Embryonic facial prominence (tissue), 1 donor: Measurements from ENCODE around the gene STX10.

Source experiments
- DNase-seq: peaks from one replicate; pipeline ENCODE4 v3.0.0-alpha.2; 2016; ENCODE audit errors: extremely low spot score

The STX10 gene

DNA sequence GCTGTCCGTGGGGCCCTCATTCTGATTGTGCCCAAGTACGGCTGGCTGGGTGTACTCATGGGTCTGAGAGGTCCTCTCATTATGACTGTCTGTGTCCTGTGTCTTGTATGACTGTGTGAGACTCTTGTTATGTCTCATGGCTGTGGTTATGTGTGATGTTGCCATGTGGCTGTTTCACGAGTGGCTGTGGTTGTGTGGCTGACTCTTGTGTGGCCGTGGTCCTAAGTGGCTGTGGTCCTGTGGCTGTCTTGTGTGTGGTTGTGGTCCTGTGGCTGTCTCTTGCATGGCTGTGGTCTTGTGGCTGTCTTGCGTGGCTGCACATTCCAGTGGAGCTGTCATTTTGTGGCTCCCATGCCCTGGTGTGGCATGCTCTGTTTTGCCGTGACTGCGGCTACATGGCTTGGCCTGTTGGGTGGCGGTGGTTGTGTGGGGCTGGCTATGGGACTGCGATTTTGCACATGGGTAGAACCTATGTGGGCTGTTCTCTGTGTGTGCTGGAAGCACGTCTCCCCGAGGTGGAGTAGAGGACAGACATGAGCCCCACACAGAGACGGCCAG lies 50.1 kb downstream of the STX10 start:
- DNase-seq, result no peak

DNA sequence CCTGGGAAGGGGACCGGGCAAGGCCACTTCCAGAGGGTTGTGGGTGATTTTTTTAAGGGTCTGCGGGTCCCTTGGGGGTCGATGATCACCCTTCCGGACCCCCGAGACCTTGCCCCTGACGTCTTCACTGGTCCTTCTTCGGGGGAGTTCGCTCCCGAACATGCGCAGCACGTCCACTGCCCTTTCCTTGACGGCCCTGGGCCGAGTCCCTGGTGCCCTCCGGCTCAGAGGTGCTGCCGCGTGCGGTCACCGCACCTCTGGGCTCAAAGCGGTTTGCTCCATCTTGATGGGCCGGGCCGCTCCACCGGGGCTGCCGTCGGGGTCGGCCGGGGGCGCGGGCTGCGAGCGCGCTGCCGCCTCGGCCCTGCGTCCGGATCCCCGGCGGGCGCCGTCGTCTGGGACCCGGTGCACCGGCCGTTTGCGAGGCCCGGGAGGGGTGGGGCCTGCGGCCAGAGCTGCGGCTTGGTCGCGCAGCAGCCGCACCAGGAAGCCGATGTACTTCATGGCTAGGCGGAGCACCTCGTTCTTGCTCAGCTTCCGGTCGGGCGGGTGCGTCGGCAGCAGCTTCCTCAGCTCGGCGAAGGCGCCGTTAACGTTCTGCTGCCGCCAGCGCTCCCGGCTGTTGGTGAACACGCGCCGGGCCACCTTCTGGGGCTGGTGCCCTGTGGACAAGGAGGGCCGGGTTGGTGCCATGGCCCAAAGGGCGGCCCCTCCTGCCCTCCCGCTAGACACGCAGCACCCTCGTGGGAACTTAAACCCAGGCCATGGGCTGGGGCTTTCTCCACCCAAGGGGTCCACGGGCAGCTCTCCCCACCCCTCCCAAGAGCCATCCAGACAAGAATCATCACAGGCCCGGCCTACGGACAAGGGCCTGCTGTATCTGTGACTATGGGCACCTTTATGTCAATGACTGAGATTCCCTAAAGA lies 50.8 kb downstream of the STX10 start:
- no peak for DNase-seq

DNA sequence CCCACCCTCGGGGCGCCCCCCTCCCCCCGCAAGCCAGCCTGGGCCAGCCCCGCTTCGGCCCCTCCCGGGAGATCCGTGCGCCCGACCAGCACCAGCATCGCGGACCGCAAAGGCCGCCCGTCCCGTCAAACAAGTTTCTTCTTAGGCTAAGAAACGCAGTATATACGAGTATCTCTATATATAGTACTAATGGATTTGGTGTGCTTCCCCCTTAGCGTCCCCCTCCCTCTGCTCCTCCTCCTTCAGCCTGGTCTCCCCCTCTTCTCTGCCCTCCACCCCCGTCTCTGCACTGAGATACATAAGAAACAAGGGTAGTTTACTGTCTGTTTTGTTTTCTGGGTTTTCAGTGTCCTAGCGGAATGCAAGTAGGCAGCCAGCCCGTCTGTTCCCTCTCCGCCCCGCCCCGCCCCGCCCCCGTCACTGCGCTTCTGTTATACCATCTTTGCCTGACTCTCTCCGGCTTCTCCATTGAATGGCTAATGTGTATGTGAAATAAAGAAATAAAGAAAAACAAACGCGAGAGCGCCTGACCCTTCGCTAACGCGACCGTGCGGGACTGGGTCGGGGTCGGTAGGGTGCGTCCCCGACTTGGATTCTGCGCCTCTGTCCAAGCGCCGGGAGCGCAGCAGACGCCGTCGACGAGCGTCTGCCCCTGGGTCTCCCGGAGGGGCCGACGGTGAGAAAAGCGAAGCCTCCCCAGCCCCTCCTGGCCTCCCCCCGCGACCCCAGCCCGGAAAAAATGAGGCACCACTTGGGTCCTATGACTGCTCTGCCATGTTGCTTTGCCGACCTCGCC lies 51.7 kb downstream of the STX10 start:
- no peak for DNase-seq

DNA sequence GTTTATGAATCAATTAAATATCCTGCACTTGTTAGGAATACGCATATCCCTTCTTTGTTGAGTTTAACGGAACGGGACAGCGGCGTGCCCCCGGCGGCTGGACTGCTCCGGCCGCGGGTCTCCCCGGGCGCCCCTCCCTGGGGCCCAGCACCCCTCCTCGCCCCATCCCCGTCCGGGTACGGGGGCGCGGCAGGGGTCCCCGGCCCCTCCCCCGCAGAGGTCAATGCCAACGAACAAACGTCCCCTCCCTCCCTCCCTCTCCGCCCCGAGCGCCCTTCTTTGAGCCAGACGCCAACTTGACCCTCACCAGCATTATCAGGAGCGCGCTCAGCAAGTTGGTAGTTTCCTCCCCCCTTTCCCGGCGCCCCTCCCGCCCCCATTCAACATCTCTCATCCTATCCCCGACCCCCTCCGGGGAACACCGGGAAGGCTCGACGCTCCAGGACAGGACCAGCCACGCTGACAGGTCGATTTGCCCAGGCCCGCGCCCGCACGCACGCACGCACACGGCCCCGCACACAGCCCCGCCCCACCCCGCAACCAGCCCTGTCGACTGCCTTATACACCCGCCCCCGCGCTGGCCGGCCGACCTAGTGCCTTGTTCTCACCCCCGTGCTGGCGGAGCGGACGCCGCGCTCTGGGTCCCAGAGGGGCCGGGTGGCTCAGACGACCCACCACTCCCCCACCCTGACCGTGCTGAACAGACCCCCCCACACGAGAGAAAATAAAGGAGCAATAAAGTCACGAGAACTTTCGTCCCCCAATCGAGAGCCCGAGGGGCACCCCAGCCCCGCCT lies 52.5 kb downstream of the STX10 start:
- DNase-seq, result no peak

DNA sequence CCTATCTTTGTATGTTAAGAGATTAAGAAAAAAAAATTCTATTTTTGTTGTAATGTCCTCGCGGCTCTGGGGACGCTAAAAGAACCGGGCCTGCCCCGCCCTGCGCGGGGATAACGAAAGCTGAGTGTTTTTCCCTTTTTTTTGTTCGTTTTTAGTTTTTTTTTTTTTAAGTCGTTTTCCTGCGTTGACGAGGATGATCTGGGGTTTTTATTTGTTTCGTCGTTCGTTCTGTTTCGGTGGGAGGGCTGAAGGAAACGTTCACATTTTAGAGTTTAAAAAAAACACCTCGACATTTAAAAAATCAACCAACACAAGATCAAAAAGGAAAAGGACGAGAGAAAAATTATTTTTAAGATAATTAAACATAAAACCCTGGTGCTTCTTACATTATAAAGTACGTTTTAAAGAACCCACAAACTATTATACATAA lies 53.1 kb downstream of the STX10 start:
- DNase-seq, result no peak

DNA sequence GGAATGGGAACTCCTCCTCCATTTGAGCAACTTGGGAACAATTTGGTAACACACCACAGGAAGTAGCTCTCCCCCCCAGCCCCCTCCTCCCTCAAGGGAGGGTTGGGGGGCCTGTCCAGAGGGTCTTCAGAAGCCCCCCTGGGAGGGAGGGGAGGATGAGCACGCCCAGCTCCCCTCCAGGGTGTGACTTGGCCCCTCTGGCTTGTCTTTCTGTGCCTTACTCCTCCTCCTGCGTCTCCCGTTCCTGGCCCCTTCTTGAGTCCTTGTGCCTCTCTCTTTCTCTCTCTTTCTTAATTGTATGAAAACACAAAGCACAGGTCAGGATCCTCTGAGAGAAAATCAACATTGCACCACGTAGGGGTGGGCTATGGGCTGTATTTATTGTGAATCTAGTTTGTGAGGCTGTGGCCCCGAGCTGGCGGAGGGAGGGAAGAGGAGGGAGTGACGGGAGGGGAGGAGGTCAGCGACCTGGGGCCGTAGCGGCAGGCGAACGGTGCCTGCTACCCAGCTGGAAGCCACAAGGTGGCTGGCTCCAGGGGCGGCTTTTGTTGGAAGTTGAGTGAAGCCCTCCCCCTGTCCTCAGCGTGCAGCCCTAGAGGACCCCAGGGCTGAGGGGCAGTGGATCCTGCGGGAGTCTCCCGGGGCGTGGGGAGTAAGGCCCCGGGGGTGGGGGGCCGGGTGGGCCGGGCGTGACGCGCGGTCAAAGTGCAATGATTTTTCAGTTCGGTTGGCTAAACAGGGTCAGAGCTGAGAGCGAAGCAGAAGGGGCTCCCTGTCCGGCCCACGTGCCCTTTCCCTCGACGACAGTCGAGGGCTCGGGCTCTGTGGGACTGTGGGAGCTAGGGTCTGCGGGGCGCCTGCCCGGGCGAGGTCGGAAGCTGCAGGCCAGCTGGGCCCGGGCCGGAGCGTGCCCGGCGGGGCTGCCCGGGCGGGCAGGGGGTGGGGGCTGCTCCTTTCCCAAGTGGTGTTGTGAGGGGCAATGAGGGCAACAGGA lies 53.9 kb downstream of the STX10 start:
- no peak for DNase-seq

DNA sequence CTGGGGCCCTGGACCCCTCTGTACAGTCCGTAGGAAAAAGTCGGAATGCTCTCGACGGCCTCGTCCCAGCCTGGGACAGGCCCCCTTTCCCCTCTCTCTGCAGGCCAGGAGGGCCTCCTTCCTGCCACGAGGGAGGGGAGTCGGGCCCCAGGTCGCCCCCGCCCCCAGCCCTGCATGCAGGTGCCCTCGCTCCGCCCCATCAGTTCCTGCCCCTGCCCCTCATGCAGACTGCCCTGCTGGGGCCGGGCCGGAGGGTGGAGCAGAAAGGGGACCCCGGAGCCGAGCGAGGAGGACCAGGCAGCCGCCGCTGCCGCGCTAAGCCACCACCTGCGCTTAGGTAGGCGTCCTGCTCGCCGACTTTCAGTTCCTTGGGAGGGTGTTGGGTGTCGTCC lies 54.8 kb downstream of the STX10 start:
- DNase-seq, result no peak

DNA sequence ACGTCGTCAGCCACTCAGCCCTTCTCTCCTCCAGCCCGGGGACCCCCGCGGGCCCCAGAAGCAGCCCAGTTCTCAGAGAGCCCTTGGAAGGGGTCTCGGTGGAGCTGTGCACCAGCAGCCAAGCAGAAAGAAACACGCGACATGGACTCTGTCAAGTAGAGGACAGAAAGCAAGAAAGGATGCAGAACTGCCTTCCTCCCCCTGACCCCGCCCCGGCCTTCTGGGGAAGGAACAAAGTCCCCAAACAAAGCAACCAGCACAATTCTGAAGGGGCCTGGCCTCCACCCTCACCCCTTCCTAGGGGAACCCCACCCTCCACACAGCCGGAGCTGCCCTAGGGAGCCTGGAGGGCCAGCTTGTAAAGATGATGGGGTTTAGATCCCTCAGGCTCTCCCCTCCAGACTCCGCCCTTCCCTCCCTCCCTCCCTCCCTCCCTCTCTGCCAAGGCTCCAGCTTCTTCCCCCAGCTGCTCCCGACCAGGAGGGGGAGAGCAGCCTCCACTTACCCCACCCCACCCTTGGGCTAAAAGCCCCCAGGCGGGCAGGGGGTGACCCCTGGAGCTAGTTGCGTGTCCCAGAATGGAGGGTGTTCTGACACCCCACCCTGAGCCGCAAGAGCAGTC lies 55.3 kb downstream of the STX10 start:
- no peak for DNase-seq

DNA sequence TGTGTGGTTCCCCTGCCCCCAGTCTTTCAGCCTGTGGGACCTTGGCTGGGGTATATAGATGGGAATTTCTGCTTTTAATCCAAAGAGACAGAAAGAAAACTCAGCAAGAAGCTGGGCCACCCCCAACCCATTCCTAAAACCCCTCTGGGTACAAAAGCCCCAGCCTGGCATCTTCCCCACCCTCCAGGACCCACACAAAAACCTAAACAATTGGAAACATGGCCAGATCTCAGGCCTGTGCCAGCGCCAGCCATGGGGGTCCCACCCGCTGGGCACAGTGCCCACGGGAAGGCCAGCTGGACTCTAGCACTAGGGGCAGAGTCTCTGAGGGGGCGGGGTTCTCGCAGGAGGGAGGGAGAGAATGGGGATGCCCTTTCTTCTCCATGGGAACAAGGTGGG lies 56.1 kb downstream of the STX10 start:
- DNase-seq, result no peak
